Measurements from ENCODE around the gene C10orf71.

The C10orf71 gene

DNA sequence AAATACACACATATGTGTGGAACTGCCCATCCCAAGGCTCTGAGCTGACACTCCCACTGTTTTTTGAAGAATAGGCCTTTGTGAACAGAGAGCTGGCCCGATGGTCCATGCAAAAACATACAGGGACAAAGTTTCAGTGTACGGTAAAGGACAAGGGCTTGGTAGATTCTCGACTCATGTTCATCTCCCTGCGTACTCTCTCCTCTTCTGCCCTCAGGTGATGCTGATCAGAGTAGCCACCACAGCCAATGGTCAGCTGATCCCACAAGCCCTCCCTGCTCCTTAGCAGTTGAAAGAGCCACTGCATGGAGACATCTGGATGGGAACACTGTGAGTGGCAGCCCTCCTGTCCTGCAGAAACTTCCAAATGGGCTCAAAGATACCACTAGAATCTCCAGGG is 23.1 kb upstream of the C10orf71 start:
- no peak overlapping the region for H3K27ac ChIP-seq
- no peaks in the 10 kb centered on the region for H3K27me3 ChIP-seq
- H3K4me1 ChIP-seq (ENCODE audit: control insufficient read depth in 1 of 2, insufficient read depth in 1 of 2, low read depth in 1 of 2, low read length in 1 of 2): peaks cover 0 to 5% of the 10 kb centered on the region in 2 experiments
- TF ChIP-seq, protein P1, sequence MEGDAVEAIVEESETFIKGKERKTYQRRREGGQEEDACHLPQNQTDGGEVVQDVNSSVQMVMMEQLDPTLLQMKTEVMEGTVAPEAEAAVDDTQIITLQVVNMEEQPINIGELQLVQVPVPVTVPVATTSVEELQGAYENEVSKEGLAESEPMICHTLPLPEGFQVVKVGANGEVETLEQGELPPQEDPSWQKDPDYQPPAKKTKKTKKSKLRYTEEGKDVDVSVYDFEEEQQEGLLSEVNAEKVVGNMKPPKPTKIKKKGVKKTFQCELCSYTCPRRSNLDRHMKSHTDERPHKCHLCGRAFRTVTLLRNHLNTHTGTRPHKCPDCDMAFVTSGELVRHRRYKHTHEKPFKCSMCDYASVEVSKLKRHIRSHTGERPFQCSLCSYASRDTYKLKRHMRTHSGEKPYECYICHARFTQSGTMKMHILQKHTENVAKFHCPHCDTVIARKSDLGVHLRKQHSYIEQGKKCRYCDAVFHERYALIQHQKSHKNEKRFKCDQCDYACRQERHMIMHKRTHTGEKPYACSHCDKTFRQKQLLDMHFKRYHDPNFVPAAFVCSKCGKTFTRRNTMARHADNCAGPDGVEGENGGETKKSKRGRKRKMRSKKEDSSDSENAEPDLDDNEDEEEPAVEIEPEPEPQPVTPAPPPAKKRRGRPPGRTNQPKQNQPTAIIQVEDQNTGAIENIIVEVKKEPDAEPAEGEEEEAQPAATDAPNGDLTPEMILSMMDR (IDR thresholded peaks at IDR 0.05): no peak
- no peaks in the 10 kb centered on the region for H3K9me3 ChIP-seq
- H3K36me3 ChIP-seq: no peaks in the 10 kb centered on the region
- H3K4me3 ChIP-seq (ENCODE audit: low read depth in 1 of 2, low read length in 1 of 2): no peak overlapping the region

DNA sequence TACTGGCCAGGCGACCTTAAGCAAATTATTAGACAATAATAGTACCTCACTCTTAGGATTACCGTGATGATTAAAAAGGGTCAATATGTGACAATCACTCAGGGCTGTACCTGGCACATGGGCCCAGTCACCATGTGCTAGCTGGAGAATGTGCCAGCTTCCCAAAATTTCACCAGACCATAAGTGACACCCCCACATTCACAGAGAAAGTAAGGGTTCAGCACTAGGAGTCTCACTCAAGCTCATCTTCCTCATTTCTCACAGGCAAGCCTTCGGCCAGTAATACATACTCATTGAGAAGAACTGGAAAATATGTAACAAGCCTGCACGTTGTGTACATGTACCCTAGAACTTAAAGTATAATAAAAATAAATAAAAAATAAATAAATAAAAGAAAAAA is 22.4 kb upstream of the C10orf71 start:
- Histone ChIP-seq H3K27me3 (no peaks in the 10 kb centered on the region), H3K9me3 (no peaks in the 10 kb centered on the region), H3K4me3 (ENCODE audit: low read depth in 1 of 2, low read length in 1 of 2) (no peak overlapping the region), H3K27ac (no peak overlapping the region), H3K4me1 (ENCODE audit: control insufficient read depth in 1 of 2, insufficient read depth in 1 of 2, low read depth in 1 of 2, low read length in 1 of 2) (peaks cover 0 to 5% of the 10 kb centered on the region in 2 experiments), H3K36me3 (no peaks in the 10 kb centered on the region)
- TF ChIP-seq, protein P1 (IDR thresholded peaks at IDR 0.05): no peak

DNA sequence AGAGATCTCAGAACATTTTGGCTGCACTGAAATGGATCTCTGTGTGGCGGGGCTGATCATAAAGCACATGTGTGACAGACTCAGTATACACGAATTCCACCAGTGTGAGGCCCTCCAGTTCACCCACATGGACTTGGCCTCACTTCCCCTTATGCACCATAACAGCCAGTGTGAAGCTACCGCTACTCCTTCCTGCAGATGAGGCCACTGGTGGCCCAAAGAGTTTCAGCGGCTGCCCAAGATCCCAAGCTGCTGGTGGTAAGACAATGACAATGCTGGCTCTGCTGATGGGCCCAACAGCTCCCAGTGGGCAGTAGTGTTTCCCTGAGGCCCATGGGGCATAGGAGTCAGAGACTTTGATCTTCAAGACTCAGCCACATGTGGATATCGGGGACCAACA is 21.0 kb upstream of the C10orf71 start:
- no peaks in the 10 kb centered on the region for H3K9me3 ChIP-seq

DNA sequence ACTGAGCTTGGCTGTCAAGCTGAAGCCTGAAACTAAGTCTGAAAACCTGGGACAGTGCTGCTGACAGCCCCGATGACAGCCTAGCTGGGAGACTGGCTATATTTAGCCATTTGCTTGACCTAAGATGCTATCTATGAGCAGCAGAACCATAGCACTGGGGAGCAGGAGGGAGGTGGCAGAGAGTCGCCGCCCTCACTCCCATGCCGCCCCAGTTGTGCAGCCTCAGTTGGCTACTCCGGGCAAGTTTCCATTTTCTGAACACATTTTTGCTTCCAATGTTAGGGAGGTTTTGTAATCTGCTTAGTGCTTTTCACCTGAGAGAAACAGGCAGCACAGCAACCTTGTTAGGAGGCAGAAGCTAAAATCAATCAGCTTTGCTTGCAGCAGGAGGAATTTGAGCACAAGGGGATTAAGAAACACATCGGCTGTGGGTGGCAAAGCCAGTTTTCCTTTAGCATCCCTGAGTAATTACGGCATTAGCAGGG is 20.4 kb upstream of the C10orf71 start:
- no peak overlapping the region for H3K27ac ChIP-seq
- H3K4me1 ChIP-seq (ENCODE audit: control insufficient read depth in 1 of 2, insufficient read depth in 1 of 2, low read depth in 1 of 2, low read length in 1 of 2): peaks cover 0 to 5% of the 10 kb centered on the region in 2 experiments
- TF ChIP-seq, protein P1 (IDR thresholded peaks at IDR 0.05): no peak
- H3K9me3 ChIP-seq: no peaks in the 10 kb centered on the region
- H3K4me3 ChIP-seq (ENCODE audit: low read depth in 1 of 2, low read length in 1 of 2): no peak overlapping the region
- H3K27me3 ChIP-seq: no peaks in the 10 kb centered on the region
- no peaks in the 10 kb centered on the region for H3K36me3 ChIP-seq

More for the DNA sequence above, 21.0 kb upstream of the C10orf71 start:
- H3K27me3 ChIP-seq: no peaks in the 10 kb centered on the region
- peaks cover 0 to 5% of the 10 kb centered on the region in 2 experiments for H3K4me1 ChIP-seq (ENCODE audit: control insufficient read depth in 1 of 2, insufficient read depth in 1 of 2, low read depth in 1 of 2, low read length in 1 of 2)
- H3K4me3 ChIP-seq (ENCODE audit: low read depth in 1 of 2, low read length in 1 of 2): no peak overlapping the region
- TF ChIP-seq, protein P1 (IDR thresholded peaks at IDR 0.05): no peak
- no peaks in the 10 kb centered on the region for H3K36me3 ChIP-seq
- H3K27ac ChIP-seq: no peak overlapping the region

DNA sequence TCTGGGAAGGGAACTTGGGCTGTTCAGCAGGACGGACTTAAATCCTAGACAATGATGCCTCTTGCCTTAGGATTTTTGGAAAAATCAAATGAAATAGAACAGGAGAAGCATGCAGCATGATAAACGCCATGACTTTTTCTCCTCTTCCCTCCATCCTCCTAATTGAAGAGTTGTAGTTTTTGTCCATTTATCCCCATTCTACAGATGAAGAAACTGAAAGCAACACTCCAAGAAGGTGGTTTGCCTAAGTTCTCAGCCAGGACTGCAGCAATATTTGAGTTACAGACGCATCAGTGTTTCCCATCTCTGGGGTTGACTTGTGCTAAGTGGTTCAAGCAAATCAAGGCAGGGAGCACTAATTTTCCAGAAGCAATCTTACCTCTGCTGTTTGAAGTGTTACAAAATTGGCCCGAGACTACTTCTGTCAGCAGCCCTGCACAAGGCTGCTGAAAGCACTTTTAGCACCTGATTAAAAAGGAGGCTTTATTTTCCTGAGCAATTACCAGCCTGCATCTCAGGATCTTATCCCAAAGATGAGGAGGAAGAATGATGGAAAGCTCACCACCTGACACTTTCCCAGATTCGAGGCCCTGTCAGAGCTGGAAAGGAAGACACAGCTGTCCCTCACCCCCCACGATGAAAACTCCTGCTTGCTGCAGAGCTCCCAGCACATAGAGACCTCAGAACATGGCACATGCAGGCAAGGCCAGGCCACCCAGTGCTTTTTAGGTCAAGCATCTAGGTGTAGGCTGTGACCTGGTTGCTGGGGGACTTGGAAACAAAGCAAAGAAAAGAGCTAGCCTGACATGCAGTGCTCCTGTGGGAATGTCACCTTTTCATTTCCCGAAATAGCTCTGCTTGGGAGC is 19.7 kb upstream of the C10orf71 start:
- no peaks in the 10 kb centered on the region for H3K9me3 ChIP-seq
- H3K27ac ChIP-seq: no peak overlapping the region
- H3K27me3 ChIP-seq: no peaks in the 10 kb centered on the region
- peaks cover 4 to 7% of the 10 kb centered on the region in 2 experiments for H3K4me1 ChIP-seq (ENCODE audit: control insufficient read depth in 1 of 2, insufficient read depth in 1 of 2, low read depth in 1 of 2, low read length in 1 of 2)
- TF ChIP-seq, protein P1 (IDR thresholded peaks at IDR 0.05): no peak
- H3K4me3 ChIP-seq (ENCODE audit: low read depth in 1 of 2, low read length in 1 of 2): no peak overlapping the region
- H3K36me3 ChIP-seq: no peaks in the 10 kb centered on the region
